Measurements from ENCODE around the gene SLC22A6.
"Not testable (repeated sequence)": the region's sequence is repeated elsewhere in the genome, so short reads cannot be mapped to it uniquely, and the experiment has no call there.

The SLC22A6 gene

GRCh38 chr11:62983536-62984199 is 1.1 kb downstream of the SLC22A6 start:
- DNase-seq: no peak

DNA sequence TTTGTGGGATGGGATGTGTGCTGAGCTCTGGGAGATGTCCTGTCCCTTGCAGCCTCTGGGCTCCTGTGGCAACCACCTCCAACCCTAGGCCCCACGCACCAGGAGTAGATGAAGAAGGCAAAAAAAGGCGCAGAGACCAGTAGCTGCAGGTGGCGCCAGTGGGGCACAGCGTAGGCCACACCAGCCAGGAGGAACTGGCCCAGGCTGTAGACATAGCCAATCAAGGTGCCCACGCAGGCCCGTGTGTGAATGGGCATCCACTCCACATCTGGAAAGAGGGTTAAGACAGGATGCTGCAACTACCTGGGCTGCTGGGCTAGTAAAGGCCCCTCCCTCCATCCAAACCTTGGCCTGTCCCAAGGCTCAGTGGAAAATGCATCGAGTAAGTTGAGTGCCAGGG is 3.0 kb downstream of the SLC22A6 start:
- DNase-seq: no peak

- no peak for DNase-seq
These were observed 4.5 kb downstream of the SLC22A6 start for GRCh38 chr11:62980133-62980760.

- no peak for DNase-seq
These were observed 8.7 kb downstream of the SLC22A6 start for GRCh38 chr11:62976109-62976508.

DNA sequence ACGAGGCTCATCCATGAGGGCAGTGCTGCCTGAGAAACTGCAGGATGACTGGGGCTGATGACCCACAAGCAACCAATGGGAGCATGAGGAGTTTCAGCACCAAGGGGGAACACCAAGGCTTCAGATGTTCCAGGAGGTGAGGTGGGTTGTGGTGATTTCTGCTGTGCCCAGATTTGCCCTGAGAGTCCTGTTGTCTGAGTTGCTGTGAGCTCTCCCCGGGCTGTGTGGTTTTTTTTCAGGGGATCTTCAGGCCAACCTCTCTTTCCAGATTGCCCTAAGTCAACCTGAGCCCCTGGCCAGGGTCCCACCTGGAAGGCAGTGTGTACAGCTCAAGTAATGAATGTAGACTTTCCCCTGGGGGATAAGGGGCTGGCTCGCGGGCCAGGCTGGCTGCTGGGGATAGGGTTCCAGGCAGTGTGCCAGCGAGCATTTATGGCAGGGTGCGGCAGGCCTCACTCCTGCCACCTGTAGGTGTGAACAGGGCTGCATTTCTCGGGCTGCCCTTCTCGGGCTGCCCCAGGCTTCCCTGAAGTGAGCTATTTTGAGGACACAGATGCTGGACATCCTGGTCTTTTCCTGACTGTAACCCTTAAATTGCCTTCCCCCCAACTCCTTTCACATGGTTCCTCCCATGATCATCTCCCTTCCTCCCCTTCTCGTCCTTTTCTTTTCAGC is 9.8 kb downstream of the SLC22A6 start:
- DNase-seq: no peak

DNA sequence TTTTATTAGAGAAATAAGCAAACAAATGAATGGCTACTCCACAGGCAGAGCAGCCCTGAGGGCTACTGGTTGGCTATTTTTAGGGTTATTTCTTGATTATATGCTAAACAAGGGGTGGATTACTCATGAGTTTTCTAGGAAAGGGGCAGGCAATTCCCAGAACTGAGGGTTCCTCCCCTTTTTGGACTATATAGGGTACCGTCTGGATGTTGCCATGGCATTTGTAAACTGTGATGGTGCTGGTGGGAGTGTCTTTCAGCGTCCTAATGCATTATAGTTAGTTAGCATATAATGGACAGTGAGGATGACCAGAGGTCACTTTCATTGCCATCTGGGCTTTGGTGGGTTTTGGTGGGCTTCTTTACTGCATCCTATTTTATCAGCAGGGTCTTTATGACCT is 19.2 kb downstream of the SLC22A6 start:
- no peak for DNase-seq

DNA sequence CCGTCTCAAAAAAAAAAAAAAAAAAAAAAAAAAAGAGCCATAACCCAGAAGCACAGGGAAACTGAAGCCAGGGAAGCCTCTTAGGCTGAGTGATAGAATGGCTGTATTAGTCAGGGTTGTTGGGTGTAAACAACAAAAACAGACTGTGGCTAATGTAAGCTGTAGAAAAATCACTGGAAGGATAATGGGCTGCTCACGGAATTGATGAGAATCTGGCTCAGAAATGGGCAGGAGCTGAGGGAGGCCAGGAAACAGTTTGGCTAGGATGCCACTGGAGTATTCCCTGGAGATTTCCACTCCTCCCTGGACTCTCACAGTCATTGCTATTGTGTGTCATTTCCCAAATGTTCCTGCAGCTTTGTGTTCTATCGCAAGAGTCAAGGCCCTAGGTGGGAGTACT is 22.4 kb downstream of the SLC22A6 start:
- no peak for DNase-seq

DNA sequence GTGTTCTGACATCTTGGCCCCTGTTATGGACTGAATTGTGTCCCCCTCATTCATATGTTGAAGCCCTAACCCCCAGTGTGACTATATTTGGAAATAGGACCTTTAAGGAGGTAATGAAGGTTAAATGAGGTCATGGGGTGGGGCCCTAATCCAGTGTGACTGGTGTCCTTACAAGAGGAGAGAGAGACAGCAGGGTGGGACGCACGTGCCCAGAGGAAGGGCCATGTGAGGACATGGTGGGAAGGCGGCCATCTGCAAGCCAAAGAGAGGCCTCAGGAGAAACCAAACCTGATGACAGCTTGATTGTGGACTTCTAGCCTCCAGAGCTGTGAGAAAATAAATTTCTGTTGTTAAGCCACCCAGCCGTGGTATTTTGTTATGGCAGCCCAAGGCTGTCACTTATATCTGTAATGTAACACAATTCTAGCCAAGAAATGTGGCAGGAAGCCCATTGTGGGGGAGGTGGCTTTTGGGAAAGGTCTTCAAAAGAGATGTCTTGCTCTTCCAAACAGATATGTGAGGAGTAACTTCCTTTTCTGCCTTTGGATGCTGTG is 23.7 kb downstream of the SLC22A6 start:
- DNase-seq: no peak

DNA sequence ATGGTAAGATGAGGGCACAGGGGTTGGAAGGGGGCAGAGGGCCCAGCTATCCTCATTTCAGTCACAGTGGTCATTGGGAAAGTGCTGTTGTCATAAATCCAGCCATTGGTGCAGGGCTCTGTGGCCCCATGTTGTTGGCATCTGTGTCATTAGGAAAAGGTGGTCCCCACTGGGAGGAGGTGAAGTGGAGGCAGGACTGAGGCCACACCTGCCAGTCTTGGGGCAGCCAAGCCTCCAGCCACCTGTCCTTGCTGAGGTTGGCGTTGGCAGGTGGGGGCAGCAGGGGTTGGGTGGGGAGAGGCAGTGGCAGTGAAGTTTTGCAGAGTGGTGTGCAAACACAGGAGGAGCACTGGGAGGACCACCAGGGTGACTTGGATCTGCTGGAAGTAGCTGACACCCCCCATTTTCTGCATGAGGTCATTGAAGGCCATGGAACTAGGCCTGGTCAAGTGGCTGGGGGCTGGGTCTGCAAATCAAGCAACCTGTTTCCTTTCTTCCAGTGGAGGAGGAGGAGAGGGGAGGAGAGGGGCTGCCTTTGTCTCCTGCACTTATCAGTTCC is 25.3 kb downstream of the SLC22A6 start:
- no peak for DNase-seq

DNA sequence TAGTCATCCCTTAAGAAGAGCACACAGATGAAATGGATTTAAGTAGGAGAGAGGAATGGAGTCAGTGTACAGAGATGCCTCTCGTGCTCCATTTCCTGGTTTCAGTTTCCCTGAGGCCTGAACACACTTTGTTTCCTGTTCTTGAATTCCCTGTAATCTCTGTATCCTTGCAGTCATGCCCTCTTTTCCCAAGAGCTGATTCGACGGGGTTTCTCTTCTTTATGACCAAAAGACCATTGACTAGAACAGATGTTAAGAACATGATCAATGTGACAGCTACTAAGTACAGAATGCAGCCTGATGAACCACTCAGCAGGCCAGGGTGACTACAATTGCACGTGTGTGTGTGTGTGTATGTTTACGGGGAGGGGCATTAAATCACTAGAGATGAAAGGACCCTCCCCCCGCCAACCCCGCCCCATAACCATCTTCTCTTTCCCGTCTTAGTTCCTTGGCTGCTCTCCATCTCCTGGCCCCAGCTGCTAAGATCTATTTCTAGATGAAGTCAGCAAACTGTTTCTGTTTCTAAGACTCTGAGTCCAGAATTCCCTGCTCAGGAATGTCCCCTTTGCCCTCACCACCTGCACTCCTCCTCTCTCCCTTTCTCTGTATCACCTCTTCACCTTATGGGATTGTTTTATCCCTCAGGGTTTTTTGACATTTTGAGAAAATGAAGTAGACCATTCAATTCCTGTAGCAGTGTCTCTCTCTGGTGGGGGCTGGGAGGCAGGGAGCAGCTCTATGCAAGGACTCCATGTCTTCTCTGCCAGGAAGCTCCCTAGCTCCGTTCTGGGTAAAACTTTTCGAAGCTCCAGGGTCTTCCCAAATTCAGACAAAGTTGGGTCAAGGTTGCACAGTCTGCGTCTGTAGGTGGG is 26.0 kb downstream of the SLC22A6 start:
- no peak for DNase-seq

GRCh38 chr11:62957147-62957546 is 27.6 kb downstream of the SLC22A6 start:
- DNase-seq: no peak

GRCh38 chr11:62954478-62954877 is 30.3 kb downstream of the SLC22A6 start:
- DNase-seq: no peak

DNA sequence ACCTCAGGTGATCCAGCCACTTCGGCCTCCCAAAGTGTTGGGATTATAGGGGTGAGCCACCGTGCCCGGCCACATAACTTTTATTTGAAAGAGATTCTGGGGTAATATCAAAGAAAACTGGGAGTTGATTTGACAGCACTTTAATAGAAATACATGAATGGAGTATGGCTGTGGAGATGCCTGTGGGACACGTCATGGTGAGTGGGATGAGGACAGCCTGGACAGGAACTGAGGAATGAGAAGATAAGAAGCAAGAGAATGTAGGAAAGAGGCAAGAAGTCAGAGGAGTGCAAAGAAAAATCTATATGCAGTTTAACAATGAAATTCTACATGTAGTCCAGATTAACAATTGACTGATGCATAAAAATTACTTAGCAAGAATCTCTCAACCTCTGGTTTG is 31.0 kb downstream of the SLC22A6 start:
- DNase-seq: no peak

- DNase-seq: no peak
These were observed 35.9 kb downstream of the SLC22A6 start for GRCh38 chr11:62948765-62949320.

DNA sequence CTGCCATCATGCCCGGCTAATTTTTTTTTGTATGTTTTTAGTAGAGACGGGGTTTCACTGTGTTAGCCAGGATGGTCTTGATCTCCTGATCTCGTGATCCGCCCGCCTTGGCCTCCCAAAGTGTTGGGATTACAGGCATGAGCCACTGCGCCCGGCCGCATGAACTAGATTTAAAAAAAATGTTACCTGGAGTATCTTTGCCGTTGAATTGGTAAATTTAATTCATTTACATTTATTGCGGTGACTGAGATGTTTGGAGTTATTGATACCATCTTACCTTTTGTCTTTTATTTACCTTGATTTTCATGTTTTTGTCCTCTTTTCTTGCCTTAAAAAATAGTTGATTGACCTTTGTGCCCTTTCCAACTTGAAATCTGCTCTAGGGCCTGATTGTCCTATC is 39.2 kb downstream of the SLC22A6 start:
- DNase-seq: not testable (repeated sequence)

GRCh38 chr11:62937528-62937927 is 47.2 kb downstream of the SLC22A6 start:
- not testable (repeated sequence) for DNase-seq

- DNase-seq: no peak
These were observed 50.3 kb downstream of the SLC22A6 start for GRCh38 chr11:62934496-62934785.

GRCh38 chr11:62933750-62934495 is 50.8 kb downstream of the SLC22A6 start:
- DNase-seq: no peak

DNA sequence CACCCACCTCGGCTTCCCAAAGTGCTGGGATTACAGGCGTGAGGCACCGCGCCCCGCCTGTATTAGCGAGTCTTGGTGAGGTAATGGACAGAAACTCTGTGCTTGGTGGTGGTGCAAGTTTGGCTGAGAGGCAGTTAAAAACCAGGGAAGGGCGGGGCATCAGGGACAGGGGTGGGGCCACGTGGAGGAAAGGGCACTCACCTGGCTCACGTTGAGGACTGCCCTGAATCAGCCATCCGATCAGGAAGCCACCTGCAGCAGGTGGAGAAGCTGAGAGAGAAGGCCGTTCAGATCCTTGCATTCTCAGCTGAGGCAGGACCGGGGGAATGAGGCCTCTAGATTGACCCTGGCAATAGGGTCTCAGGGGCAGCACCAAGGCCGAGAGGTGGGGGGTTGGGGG is 51.5 kb downstream of the SLC22A6 start:
- DNase-seq: no peak

- DNase-seq: no peak
These were observed 53.1 kb downstream of the SLC22A6 start for GRCh38 chr11:62931499-62932278.

DNA sequence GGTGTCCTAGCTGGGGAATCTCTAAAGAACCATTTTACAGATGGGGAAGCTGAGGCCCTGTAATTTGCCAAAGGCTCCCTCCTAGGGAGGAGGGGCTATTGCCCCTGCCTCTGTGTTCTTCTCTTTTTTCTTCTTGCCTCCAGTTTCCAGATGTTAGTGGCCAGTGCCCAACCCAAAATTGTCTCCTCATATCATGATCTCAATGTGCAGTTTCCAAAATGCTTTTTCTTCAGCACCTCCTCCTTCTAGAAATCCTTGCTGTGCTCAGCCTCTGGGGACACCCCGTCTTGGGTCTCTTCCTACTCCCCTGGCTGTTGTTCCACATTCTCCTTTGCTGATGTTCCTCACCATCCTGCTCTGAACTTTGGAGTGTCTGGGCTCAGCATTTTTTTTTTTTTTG is 54.1 kb downstream of the SLC22A6 start:
- no peak for DNase-seq
